ENCODE results near the gene SLC40A1. TPM values are rescaled to one million over a fixed set of nuclear protein-coding genes. Genes with fewer than 3 reads are reported as not detected.

SLC40A1 gene
- polyA plus RNA-seq, 1 experiment: 5.2 TPM

DNA sequence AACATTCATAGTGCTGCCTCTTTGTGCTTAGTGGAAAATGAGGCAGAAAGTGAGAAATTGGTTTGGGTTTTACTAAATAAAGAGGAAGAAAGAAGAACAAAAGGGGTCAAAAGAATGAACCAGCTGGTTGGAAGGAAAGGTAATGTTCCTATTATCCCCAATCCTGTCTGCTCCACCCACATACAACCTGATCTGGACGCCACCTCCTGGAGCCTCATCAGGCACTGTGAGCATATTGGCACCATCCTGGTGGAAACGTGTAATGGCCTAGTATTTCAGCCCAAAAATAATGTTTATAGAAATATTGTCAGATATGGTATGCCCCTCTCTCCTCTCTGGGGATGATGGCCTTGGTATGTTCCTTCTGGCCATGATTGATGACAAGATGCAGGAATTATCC, 45.0 kb upstream of the SLC40A1 start:
- CTCF ChIA-PET: interaction anchor here (1.2 kb wide), 1 partner anchor 35 kb away, joined by 3 read pairs; no protein-coding TSS in a partner anchor
- POLR2A ChIA-PET: interaction anchor here (0.5 kb wide), 1 partner anchor 149 kb away, joined by 3 read pairs; no protein-coding TSS in a partner anchor

DNA sequence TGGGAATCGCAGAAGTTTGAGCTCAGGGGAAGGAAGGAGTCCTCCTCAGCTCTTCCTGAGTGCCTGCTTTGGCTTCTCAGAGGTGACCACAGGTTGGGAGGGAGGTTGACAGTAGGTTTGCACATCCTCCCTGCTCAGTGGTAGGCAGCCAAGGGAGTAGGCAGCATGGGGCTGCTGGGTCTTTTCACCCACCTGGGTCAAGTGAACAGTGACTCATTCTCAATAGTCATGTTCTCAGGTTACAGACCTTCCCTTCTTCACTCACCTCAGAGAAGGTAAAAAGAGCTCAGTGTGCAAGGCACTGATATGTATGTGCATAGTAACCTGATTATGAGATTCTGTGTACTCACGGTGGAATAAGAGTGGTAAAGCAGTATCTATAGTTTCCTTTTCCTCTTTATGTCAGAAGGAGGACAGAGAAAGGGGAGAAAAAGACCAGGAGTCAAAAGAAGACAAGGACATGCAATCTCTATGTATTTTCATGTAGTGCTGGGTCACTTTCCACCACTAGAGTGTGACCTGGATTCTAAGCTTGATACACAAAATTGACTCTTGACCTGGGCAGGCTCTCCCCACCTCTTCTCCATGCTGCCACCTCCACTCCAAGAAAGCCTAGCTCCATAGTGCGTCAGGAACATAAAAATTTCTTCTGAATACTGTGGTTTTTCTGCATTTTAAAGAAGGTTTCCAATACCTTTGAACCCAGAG, 44.2 kb upstream of the SLC40A1 start:
- POLR2A ChIA-PET: interaction anchor here (0.5 kb wide), 1 partner anchor 148 kb away, joined by 3 read pairs; no protein-coding TSS in a partner anchor
- no peaks in the 10 kb centered on the region for H3K9me3 ChIP-seq (ENCODE audit: control insufficient read depth, insufficient read depth, low read length)
- H3K27me3 ChIP-seq (ENCODE audit: control insufficient read depth, insufficient read depth, low read length): no peaks in the 10 kb centered on the region
- TF ChIP-seq, protein P1, sequence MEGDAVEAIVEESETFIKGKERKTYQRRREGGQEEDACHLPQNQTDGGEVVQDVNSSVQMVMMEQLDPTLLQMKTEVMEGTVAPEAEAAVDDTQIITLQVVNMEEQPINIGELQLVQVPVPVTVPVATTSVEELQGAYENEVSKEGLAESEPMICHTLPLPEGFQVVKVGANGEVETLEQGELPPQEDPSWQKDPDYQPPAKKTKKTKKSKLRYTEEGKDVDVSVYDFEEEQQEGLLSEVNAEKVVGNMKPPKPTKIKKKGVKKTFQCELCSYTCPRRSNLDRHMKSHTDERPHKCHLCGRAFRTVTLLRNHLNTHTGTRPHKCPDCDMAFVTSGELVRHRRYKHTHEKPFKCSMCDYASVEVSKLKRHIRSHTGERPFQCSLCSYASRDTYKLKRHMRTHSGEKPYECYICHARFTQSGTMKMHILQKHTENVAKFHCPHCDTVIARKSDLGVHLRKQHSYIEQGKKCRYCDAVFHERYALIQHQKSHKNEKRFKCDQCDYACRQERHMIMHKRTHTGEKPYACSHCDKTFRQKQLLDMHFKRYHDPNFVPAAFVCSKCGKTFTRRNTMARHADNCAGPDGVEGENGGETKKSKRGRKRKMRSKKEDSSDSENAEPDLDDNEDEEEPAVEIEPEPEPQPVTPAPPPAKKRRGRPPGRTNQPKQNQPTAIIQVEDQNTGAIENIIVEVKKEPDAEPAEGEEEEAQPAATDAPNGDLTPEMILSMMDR (IDR thresholded peaks at IDR 0.05; ENCODE audit: low read depth, low read length): no peak
- H3K27ac ChIP-seq (ENCODE audit: low read depth, low read length): no peak overlapping the region
- CTCF ChIA-PET: interaction anchor here (1.2 kb wide), 1 partner anchor 36 kb away, joined by 3 read pairs; no protein-coding TSS in a partner anchor
- no peak overlapping the region for H3K4me3 ChIP-seq (ENCODE audit: low read depth, low read length)
- no peak for DNase-seq (ENCODE audit: low read depth, low spot score)

More for the DNA sequence above, 45.0 kb upstream of the SLC40A1 start:
- no peak for DNase-seq (ENCODE audit: low read depth, low spot score)
- TF ChIP-seq, protein P1 (IDR thresholded peaks at IDR 0.05; ENCODE audit: low read depth, low read length): no peak
- Histone ChIP-seq H3K27me3 (ENCODE audit: control insufficient read depth, insufficient read depth, low read length) (no peaks in the 10 kb centered on the region), H3K9me3 (ENCODE audit: control insufficient read depth, insufficient read depth, low read length) (no peaks in the 10 kb centered on the region), H3K4me3 (ENCODE audit: low read depth, low read length) (no peak overlapping the region), H3K27ac (ENCODE audit: low read depth, low read length) (no peak overlapping the region)

DNA sequence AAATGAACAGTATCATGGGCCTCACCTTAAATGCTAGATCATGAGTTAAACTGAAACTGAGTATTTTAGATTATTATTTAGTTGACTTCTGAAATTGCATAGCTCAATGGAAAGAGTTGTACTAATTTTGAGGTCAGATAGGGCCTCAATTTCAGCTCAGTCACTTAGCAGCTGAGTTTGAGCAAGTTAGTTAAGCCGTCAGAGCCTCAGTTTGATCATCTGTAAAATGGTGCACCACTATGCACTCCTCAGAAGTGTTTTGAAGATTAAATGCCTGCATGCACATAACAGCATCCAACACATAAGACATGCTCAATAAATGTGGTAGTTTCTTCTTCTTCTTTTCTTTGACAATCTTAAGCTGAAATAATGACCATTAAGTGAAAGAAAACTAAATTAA, 42.5 kb upstream of the SLC40A1 start:
- Histone ChIP-seq H3K4me3 (ENCODE audit: low read depth, low read length) (no peak overlapping the region), H3K27ac (ENCODE audit: low read depth, low read length) (no peak overlapping the region), H3K27me3 (ENCODE audit: control insufficient read depth, insufficient read depth, low read length) (no peaks in the 10 kb centered on the region), H3K9me3 (ENCODE audit: control insufficient read depth, insufficient read depth, low read length) (no peaks in the 10 kb centered on the region)
- CTCF ChIA-PET: interaction anchor here (0.5 to 1.3 kb wide), 3 partner anchors 10 to 136 kb away, joined by 3 to 7 read pairs (median 4); no protein-coding TSS in a partner anchor
- TF ChIP-seq, protein P1 (IDR thresholded peaks at IDR 0.05; ENCODE audit: low read depth, low read length): no peak
- POLR2A ChIA-PET: no interaction called here
- no peak for DNase-seq (ENCODE audit: low read depth, low spot score)

DNA sequence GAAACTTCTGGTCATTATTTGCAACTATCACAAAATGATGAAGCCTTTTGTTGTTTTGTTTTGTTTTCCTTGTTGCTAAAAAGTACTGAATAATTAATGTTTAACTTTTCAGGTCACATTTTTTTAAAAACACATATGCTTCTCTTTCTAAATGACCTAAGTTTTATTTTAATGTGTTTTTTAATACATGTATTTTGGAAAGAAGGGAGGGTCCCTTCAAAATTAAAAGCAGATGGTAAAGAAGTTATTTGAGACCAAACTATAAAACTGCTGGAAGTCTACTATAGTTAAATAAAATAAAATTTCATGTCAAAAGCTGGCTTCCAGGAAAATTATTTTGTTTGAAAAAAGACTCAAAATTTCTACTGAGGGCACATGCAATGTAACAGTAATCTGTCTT, 41.2 kb upstream of the SLC40A1 start:
- Histone ChIP-seq H3K4me3 (ENCODE audit: low read depth, low read length) (no peak overlapping the region), H3K27ac (ENCODE audit: low read depth, low read length) (no peak overlapping the region), H3K9me3 (ENCODE audit: control insufficient read depth, insufficient read depth, low read length) (no peaks in the 10 kb centered on the region), H3K27me3 (ENCODE audit: control insufficient read depth, insufficient read depth, low read length) (no peaks in the 10 kb centered on the region)
- ChIA-PET CTCF (no interaction called here), POLR2A (no interaction called here)
- TF ChIP-seq, protein P1 (IDR thresholded peaks at IDR 0.05; ENCODE audit: low read depth, low read length): no peak
- DNase-seq (ENCODE audit: low read depth, low spot score): no peak

DNA sequence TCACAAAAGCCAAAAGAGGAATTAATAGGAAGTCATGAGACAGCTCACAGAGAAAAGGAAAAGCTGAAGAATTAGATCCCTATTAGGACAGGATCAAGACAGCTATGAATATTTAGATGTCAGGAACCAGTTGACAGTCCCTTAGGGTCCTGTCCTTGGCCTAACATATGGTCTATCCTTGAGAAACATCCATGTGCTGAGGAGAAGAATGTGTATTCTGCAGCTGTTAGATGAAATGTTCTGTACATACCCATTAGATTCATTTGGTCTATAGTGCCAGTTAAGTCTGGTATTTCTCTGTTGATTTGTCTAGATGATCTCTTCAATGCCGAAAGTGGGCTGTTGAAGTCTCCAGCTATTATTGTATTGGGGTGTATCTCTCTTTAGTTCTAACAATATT, 37.6 kb upstream of the SLC40A1 start:
- no peak for DNase-seq (ENCODE audit: low read depth, low spot score)
- ChIA-PET POLR2A (no interaction called here), CTCF (interaction anchor here (1.0 kb wide), 1 partner anchor 43 kb away, joined by 5 read pairs; no protein-coding TSS in a partner anchor)
- no peaks in the 10 kb centered on the region for H3K9me3 ChIP-seq (ENCODE audit: control insufficient read depth, insufficient read depth, low read length)
- H3K27ac ChIP-seq (ENCODE audit: low read depth, low read length): no peak overlapping the region
- no peaks in the 10 kb centered on the region for H3K27me3 ChIP-seq (ENCODE audit: control insufficient read depth, insufficient read depth, low read length)
- TF ChIP-seq, protein P1 (IDR thresholded peaks at IDR 0.05; ENCODE audit: low read depth, low read length): no peak
- no peak overlapping the region for H3K4me3 ChIP-seq (ENCODE audit: low read depth, low read length)
